Raji (cell line): Measurements from ENCODE around the gene BRAT1.

Experiments used
- POLR2A ChIP-seq: IDR thresholded peaks from 2 replicates; pipeline ENCODE4 v1.6.1; 2011; ENCODE audit warnings: low read depth, low read length, control low read depth; ENCODE audit not compliant: insufficient read depth

BRAT1 gene

DNA sequence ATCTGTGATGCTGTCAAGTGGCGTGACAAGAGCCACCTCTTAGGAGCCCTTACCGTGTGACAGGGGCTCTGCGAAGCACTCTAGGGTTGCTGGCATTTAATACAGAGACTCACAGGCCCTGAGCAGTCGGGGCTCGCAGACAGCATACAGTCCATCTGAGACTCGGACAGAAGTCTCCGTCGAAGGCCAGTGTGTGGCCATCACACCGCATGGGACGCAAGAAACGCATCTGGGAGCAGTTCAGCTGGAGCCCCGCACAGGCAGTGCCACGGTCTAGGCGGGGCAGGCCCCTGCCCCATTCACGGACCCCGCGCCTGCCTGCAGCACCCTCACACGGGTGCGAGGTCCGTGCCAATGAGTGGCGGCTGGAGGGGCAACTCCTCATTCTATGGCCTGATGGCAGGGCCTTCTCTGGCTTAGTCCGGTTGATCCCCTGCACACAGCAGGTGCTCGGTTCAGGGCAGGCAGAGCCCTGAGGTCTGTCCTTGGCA lies 37.1 kb upstream of the BRAT1 start:
- TF ChIP-seq POLR2A: no peak

DNA sequence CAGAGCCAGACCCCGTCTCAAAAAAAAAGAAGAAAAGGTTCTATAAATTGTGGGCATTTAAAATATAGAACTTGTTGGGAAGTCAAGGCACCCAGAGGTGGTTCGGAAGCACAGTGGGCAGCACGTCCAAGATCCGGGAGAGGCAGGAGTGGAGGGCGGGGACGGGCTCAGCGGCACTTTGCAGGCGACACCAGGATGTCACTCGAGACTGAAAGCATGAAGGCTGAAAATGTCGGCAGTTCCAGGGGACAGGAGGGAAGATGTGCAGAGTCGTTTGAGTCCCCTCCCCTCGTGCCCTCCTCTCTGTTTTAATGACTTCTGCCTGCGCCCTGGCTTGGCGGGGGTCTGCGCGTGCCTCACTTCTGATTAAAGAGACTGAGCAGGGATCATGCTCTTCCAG lies 34.0 kb upstream of the BRAT1 start:
- no peak for TF ChIP-seq POLR2A

DNA sequence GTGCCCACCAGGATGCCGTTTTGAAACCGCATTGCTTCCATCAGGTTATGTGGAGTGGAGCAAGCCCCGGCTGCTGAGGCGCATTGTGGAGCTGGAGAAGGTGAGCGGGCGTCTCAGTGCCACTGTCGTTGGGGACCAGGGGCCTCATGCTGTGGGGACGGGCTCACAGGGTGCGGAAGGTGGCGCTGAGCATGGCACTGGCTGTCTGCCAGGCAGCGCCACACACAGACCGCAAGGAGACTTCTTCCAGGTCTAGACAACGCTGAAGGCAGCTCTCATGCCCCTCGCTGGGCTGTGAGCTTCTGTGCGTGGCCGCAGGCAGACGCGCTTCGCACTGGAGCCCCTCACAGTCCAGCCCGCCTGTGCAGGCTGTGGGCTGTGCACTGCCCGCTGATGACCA lies 32.5 kb upstream of the BRAT1 start:
- no peak for TF ChIP-seq POLR2A

DNA sequence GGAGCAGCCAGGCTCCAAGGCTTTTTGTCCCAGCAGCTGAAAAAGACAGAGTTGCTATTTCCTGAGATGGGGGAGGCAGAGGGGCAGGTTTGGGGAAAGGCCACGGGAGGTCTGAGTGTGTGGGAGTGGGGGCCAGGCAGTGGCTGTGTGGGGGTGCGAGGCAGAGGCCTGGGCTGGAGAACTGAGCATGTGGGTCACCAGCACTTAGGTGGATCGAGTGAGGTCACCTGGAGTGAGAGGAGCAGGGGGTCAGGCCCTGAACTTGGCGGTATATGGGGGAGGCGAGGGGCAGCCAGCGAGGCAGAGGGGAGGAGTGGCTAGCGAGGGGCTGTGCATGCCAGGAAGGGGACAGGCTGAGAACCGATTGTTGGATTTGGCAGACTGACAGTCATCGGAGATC lies 31.8 kb upstream of the BRAT1 start:
- TF ChIP-seq POLR2A: no peak

DNA sequence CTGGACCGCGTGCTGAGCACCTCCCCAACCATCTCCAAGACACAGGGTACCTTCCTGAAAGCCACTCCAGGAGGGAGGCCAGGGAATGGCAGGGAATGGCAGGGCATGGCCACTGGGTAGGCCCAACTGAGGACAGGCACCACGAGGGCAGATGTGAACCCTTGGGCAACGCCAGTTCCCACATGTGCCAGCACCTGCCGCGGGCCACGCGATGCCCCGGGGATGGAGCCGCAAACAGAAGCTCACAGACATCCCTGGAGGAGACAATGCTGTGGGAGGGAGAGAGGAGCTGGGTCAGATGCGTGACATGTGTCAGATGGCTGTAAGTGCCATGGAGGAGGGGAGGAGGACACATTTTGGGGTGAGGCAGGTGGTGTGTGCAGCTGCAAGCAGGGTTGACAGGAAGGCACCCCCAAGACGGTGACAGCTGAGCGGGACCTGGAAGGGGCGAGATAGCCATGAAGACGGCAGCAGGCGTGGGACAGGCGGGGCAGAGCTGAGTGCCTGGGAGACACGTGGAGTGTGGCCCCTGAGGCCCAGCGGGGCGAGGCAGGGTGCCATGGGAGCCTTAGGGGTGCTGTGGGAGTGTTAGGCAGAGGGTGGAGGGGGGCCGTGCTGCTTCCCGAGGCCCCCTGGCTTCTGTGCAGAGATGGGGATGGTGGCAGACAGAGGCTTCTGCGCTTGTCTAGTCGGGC lies 31.1 kb upstream of the BRAT1 start:
- no peak for TF ChIP-seq POLR2A

DNA sequence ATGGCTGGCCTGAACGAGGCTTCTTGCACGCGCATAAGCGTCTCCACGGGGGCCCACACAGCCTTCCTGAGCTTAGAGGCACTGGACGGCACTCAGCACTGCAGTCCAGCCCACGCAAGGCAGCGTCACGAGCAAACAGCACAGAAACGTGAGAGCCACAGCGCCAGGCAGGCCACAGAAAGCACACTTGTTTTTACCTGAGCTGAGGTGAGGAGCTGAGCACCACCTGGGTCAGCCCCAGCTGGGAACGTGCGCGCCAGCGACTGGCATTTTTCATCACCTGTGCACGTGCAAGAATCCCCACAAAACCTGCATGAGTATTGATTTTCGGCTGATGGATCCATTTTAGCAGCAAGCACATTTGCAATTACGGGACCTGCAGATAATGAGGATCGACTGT lies 30.1 kb upstream of the BRAT1 start:
- TF ChIP-seq POLR2A: no peak

DNA sequence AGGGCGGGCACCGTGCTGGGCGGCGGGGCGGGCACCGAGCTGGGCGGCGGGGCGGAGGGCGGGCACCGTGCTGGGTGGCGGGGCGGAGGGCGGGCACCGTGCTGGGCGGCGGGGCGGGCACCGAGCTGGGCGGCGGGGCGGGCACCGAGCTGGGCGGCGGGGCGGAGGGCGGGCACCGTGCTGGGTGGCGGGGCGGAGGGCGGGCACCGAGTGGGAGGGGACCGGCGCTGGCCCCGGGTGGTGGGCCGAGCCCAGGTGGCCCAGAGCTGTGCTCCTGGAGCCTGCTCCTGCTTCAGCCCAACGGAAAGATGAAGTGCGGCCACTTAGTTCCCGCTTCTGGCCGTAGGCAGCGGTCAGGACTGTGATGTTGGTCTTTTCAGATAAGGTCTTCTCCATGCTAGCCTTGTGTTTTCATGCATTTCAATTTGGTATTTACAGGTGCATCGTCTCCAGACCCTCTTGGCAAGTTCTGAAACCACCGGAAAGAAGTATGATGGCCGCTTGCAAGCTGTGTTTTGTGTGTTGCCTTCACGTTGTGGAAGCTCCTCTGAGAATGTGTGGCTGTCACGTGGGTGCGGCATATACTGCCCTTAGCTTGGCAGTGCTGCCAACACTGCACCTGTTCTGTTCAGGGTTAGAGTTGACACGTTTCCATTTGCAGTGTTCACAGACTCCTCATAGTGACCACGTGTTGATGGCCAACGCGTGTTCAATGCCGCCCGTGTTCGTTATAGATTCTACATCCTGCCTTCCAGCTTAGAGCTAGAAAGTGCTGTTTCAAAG lies 28.7 kb upstream of the BRAT1 start:
- no peak for TF ChIP-seq POLR2A

DNA sequence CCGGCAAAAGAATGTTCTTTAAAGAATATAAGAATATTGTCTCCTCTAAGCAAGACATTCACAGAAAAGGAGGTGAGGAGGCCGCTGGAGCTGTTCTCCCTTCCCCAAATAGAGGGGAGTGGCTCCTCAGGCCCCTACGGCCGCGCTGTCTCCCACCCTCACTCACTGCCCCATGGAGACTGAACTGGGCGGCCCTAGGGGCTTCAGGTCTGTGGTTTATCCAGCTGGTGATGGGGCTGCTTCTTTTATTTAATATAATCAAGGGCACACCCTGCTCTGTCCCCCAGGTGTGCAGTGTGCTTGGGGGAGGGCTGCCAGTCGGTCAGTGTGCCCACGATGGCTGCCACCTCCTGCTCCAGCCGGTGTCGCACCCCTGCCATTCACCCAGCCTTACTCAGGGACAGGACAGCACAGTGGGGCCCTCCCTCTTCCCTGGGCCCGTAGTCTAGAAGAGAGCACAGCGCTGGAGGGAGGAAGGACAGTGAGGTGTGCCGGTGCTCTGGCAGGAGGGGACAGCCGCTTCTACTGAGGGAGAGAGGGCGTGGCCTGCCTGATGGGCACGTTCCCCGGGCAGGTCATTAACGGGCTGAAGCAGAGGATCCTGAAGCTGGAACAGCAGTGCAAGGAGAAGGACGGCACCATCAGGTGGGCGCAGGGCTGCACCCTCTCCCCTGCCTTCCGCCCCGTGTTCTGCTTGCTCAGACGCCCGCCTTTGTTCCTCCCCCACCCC lies 26.8 kb upstream of the BRAT1 start:
- no peak for TF ChIP-seq POLR2A

DNA sequence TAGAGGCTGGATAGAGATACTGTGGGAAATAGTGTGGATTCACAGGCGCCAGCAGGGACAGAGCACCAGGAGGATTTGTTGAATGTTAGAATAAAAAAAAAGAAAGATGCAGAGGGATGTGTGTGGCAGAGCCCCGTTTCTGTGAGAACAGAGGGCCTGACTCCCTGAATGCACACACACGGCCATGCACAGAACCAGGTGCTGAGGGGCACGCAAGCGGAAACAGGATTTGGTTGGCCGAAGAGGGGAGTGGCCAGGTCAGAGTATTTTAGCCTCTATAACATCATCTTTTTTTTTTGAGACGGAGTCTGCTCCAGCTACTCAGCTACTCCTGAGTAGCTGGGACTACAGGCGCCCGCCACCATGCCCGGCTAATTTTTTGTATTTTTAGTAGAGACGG lies 25.3 kb upstream of the BRAT1 start:
- TF ChIP-seq POLR2A: no peak

DNA sequence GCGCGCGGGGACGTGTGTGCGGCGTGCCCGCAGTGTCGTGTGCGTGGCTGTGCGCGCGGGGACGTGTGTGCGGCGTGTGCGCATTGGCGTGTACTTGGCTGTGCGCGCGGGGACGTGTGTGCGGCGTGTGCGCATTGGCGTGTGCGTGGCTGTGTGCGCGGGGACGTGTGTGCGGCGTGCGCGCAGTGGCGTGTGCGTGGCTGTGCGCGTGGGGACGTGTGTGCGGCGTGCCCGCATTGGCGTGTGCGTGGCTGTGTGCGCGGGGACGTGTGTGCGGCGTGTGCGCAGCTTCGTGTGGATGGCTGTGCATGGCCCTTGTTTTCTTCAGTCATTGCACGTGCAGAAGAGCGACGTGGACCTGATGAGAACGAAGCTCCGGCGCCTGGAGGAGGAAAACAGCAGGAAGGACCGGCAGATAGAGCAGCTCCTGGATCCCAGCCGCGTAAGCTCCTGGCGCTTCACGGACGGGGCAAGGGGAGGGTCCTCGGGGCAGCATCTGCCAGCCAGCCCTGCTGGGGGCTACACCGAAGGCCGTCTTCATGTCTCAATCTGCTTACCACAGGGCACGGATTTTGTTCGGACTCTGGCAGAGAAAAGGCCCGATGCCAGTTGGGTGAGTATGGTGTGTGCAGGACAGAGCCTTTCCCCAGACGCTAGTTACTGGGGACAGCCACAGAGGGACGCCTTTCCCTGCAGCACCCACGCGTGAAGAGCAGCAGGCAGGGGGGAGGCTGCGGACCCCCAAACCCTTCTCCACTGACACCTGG lies 22.8 kb upstream of the BRAT1 start:
- no peak for TF ChIP-seq POLR2A

DNA sequence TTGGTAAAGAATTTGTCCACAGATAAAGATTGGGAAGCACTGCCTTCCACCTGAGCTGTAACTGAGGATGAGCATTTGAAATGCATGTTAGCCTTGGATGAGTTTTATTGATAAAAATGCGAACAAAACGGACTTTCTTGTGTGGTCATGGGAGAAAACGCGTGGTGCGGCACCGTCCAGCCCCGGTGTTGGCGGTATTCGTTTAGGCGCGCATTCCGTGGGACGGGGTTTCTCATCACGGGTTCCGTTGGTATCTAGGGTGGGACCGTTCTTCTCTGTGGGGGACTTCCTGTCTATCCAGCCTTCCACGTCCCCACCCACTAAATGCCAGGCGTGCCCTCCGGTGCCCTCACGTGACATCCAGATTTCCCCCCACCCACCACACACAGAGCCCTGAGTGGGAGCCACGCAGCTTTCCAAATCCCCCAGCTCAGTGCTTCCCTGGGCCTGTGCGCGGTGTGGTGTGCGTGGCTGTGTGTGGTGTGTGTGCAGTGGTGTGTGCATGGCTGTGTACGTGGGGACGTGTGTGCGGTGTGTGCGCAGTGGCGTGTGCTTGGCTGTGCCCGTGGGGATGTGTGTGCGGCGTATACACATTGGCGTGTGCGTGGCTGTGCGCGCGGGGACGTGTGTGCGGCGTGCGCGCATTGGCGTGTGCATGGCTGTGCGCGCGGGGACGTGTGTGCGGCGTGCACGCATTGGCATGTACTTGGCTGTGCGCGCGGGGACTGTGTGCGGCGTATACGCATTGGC lies 21.6 kb upstream of the BRAT1 start:
- TF ChIP-seq POLR2A: no peak

DNA sequence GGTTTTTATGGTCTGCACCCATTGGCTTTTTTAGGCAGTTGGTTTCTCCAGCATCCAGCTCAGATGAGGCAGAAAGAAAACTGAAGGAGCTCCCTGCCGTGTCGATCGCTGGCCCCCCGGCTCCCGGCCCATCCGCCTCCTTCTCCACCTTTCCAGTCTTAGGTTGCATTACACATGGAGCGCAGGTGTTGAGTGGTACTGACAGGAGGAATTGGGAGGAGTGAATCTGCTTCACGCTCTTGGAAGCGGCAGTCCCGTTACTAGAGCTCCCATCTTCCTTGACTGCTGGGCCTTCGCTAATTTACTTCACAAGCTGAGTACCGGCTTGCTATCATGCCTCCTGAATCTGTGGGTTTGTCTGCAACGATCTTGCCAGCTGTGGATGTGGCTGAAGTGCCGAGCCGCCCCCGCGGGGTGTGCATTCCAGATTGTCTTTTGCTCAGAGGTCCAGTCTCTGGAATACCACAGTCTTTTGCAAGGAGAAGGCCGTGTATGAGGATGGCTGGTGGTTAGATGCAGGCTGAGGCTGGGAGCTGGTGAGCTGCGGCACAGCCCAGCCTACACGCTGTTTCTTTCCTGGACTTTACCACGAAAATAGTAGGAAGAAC lies 20.5 kb upstream of the BRAT1 start:
- no peak for TF ChIP-seq POLR2A

DNA sequence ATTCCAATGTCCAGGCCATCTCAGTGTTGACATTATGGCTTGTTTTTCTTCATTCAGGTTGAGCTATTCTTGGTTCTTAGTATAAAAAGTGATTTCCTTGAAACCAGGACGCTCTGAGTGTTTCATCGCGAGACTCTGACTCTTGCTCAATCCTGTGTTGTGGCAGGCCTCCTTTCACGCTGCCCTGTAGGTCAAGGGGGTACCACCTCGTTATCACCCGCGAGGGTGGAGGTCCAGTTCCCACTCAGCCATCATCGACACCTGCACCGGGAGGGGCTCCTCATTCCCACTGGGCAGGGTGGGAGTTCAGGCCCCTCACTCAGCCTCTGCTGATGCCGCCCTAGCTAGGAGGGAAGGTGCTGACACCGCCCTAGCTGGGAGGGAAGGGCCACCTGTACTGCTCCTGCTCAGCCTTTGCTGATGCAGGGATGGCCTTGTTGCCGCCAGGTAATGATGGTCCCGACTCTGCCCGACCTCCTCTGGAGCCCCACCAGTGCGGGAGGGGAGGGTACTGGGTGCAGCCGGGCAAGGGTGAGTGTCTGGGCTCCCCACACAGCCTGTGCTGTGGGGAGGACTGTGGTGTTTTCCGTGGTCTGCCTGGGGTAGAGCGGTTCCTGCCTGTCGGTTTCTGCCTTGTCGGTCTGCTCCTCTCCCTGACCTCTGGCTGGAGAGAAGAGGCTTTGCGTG lies 19.9 kb upstream of the BRAT1 start:
- no peak for TF ChIP-seq POLR2A

DNA sequence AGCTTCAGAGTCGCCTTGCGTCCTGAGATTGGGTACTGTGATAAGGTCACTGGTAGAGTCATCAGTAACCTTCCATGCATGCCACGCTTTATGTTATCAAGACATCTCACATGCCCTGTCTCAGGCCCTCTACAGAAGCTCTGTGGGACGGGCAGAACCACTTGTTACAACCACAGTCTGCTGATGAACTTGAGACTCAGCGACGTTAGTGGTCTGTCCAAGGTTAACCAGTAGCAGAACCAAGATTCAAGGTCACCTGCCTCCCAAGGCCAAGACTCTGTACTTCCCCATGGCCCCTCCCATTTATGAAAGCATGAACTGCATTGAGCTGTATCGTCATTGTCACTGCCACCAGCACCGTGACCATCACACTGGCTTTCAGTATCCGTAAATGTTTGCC lies 18.4 kb upstream of the BRAT1 start:
- no peak for TF ChIP-seq POLR2A
